Measurements from ENCODE around the gene HEXIM2.
"Not testable (repeated sequence)": the region's sequence is repeated elsewhere in the genome, so short reads cannot be mapped to it uniquely, and the experiment has no call there.

HEXIM2 gene

GRCh38 chr17:45161288-45162024, at the start of gene HEXIM2:
TSS of gene HEXIM2 (plus strand) at chr17:45161875. CDS start at chr17:45162794, 919 bp downstream.
- peak; percentile 99 to 100 for DNase-seq

GRCh38 chr17:45112559-45113423, 48.9 kb upstream of the HEXIM2 start:
- DNase-seq, result no peak

- no peak for DNase-seq
Observed at GRCh38 chr17:45113424-45113754, 48.3 kb upstream of the HEXIM2 start.

GRCh38 chr17:45114117-45114932, 47.4 kb upstream of the HEXIM2 start:
- DNase-seq, result no peak

- no peak for DNase-seq
Observed at GRCh38 chr17:45115015-45115625, 46.6 kb upstream of the HEXIM2 start.

GRCh38 chr17:45115871-45116270, 45.8 kb upstream of the HEXIM2 start:
- DNase-seq, result no peak

- no peak for DNase-seq
Observed at GRCh38 chr17:45116434-45117016, 45.1 kb upstream of the HEXIM2 start.

GRCh38 chr17:45117334-45117733, 44.3 kb upstream of the HEXIM2 start:
- no peak for DNase-seq

- no peak for DNase-seq
Observed at GRCh38 chr17:45117848-45118646, 43.6 kb upstream of the HEXIM2 start.

- DNase-seq, result no peak
Observed at GRCh38 chr17:45118691-45119090, 43.0 kb upstream of the HEXIM2 start.

GRCh38 chr17:45119964-45120363, 41.7 kb upstream of the HEXIM2 start:
- DNase-seq, result no peak

GRCh38 chr17:45120558-45120957, 41.1 kb upstream of the HEXIM2 start:
- no peak for DNase-seq

GRCh38 chr17:45121055-45121454, 40.6 kb upstream of the HEXIM2 start:
- no peak for DNase-seq

- DNase-seq, result no peak
Observed at GRCh38 chr17:45123076-45123770, 38.5 kb upstream of the HEXIM2 start.

GRCh38 chr17:45123930-45124796, 37.5 kb upstream of the HEXIM2 start:
- DNase-seq, result peak; percentile 18 to 42

GRCh38 chr17:45124797-45125122, 36.9 kb upstream of the HEXIM2 start:
- DNase-seq, result not testable (repeated sequence)

- no peak for DNase-seq
Observed at GRCh38 chr17:45125509-45125908, 36.2 kb upstream of the HEXIM2 start.

GRCh38 chr17:45127207-45127547, 34.5 kb upstream of the HEXIM2 start:
- DNase-seq, result no peak

GRCh38 chr17:45127548-45128300, 34.0 kb upstream of the HEXIM2 start:
- DNase-seq, result no peak
